Fibroblast of lung (primary cell): ENCODE data around the gene FHAD1.
"Not testable (repeated sequence)": the region's sequence is repeated elsewhere in the genome, so short reads cannot be mapped to it uniquely, and the experiment has no call there.

Source experiments
- CTCF ChIP-seq, 2 donors: IDR thresholded peaks in 1 of 2; conservative IDR thresholded peaks in 1 of 2; 1 replicate in 1 of 2; 2 replicates in 1 of 2; pipeline ENCODE4 v1.5.1; 2011 to 2012; ENCODE audit warnings: low read length in 2 of 2, control low read depth in 1 of 2, inconsistent platforms in 1 of 2, low read depth in 1 of 2, mild to moderate bottlenecking in 1 of 2
- EZH2 ChIP-seq: IDR thresholded peaks from 2 replicates; pipeline ENCODE4 v1.5.1; 2012; ENCODE audit warnings: low read length, control low read depth, mild to moderate bottlenecking; ENCODE audit errors: missing control alignments

GRCh38 chr1:15428252-15428651 is 181.2 kb downstream of the FHAD1 start:
- TF ChIP-seq CTCF (conservative IDR thresholded peaks at IDR 0.05 in 1 of 2, IDR thresholded peaks at IDR 0.05 in 1 of 2; ENCODE audit: low read depth in 1 of 2, low read length in 2 of 2); EZH2: not testable (repeated sequence)
